ENCODE data around the gene C12orf75. TPM values are rescaled to one million over a fixed set of nuclear protein-coding genes. Genes with fewer than 3 reads are reported as not detected.

The C12orf75 gene
- total RNA-seq, 6 experiments from 2014 or later: 1.3 to 5.5 (median 2.7) TPM

GRCh38 chr12:105359856-105360255, 29.4 kb downstream of the C12orf75 start:
- H3K27me3 ChIP-seq: no peaks in the 10 kb centered on the region
- TF ChIP-seq POLR2A (IDR thresholded peaks at IDR 0.05): no peak
- no peak for TF ChIP-seq CTCF (IDR thresholded peaks at IDR 0.05)
- H3K9me3 ChIP-seq: no peaks in the 10 kb centered on the region
- no peaks in the 10 kb centered on the region for H3K36me3 ChIP-seq
- H3K4me1 ChIP-seq: no peaks in the 10 kb centered on the region
- intact Hi-C loops (cut with DNase I): no loop called here
- DNase-seq (no peak), ATAC-seq (no peak)
- no peak overlapping the region for H3K27ac ChIP-seq
- 22% methylated on average over 1 of the region's 1 CpG for WGBS (ENCODE audit: insufficient coverage, low coverage, low lambda C conversion rate, missing lambda C conversion rate)
- H3K4me3 ChIP-seq: no peak overlapping the region

- H3K27me3 ChIP-seq: no peaks in the 10 kb centered on the region
- ATAC-seq: no peak
- no peak overlapping the region for H3K27ac ChIP-seq
- no peak for TF ChIP-seq CTCF (IDR thresholded peaks at IDR 0.05)
- TF ChIP-seq POLR2A (IDR thresholded peaks at IDR 0.05): no peak
- H3K36me3 ChIP-seq: no peaks in the 10 kb centered on the region
- 66% methylated on average over 3 of the region's 3 CpGs for WGBS (ENCODE audit: insufficient coverage, low coverage, low lambda C conversion rate, missing lambda C conversion rate)
- H3K9me3 ChIP-seq: no peaks in the 10 kb centered on the region
- intact Hi-C loops (cut with DNase I): no loop called here
- no peaks in the 10 kb centered on the region for H3K4me1 ChIP-seq
- no peak overlapping the region for H3K4me3 ChIP-seq
- no peak for DNase-seq
These were observed 33.4 kb downstream of the C12orf75 start for GRCh38 chr12:105363890-105364289.

- no peak for ATAC-seq
- TF ChIP-seq CTCF (IDR thresholded peaks at IDR 0.05) (no peak), POLR2A (IDR thresholded peaks at IDR 0.05) (no peak)
- no peak for DNase-seq
- Histone ChIP-seq H3K27ac (no peak overlapping the region), H3K4me1 (no peaks in the 10 kb centered on the region), H3K27me3 (no peaks in the 10 kb centered on the region), H3K4me3 (no peak overlapping the region), H3K9me3 (no peaks in the 10 kb centered on the region), H3K36me3 (no peaks in the 10 kb centered on the region)
- intact Hi-C loops (cut with DNase I): no loop called here
- 72% methylated on average over 3 of the region's 3 CpGs for WGBS (ENCODE audit: insufficient coverage, low coverage, low lambda C conversion rate, missing lambda C conversion rate)
These were observed 34.7 kb downstream of the C12orf75 start for GRCh38 chr12:105365231-105365630.

GRCh38 chr12:105368047-105368646, 37.7 kb downstream of the C12orf75 start:
- no peaks in the 10 kb centered on the region for H3K9me3 ChIP-seq
- no peaks in the 10 kb centered on the region for H3K36me3 ChIP-seq
- TF ChIP-seq CTCF (IDR thresholded peaks at IDR 0.05): no peak
- TF ChIP-seq POLR2A (IDR thresholded peaks at IDR 0.05): no peak
- no peak overlapping the region for H3K4me3 ChIP-seq
- H3K27ac ChIP-seq: no peak overlapping the region
- H3K27me3 ChIP-seq: no peaks in the 10 kb centered on the region
- intact Hi-C loops (cut with DNase I): no loop called here
- H3K4me1 ChIP-seq: no peaks in the 10 kb centered on the region
- ATAC-seq (no peak), DNase-seq (no peak)
- WGBS (ENCODE audit: insufficient coverage, low coverage, low lambda C conversion rate, missing lambda C conversion rate): 80% methylated on average over 6 of the region's 6 CpGs

- no peak overlapping the region for H3K27ac ChIP-seq
- DNase-seq: no peak
These were observed 38.5 kb downstream of the C12orf75 start for GRCh38 chr12:105369014-105369413.

More at GRCh38 chr12:105369014-105369413, 38.5 kb downstream of the C12orf75 start:
- no peaks in the 10 kb centered on the region for H3K9me3 ChIP-seq
- no peak for TF ChIP-seq POLR2A (IDR thresholded peaks at IDR 0.05)
- no peak for TF ChIP-seq CTCF (IDR thresholded peaks at IDR 0.05)
- H3K4me1 ChIP-seq: no peaks in the 10 kb centered on the region
- H3K27me3 ChIP-seq: no peaks in the 10 kb centered on the region
- intact Hi-C loops (cut with DNase I): no loop called here
- WGBS (ENCODE audit: insufficient coverage, low coverage, low lambda C conversion rate, missing lambda C conversion rate): 46% methylated on average over 3 of the region's 3 CpGs
- H3K4me3 ChIP-seq: no peak overlapping the region
- H3K36me3 ChIP-seq: no peaks in the 10 kb centered on the region
- ATAC-seq: no peak
